ENCODE results near the gene ABCE1.

ABCE1 gene

DNA sequence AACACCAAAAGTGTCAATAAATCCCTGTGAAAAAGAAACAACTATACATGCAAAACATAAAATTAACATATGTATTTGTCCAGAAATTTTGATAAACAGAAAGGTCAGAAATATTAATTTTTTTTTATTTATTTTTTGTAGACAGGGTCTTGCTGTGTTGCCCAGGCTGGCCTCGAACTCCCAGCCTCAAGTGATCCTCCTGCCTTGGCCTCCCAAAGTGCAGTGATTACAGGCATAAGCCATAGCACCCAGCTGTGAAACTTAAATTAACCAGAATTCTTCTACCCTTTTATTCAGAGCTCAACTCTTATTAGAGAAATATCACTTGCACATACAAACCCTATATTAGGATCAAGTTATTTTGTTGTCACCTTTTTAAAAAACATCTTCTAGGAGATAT is 16.4 kb upstream of the ABCE1 start:
- Histone ChIP-seq H3K14ac (ENCODE audit: low read length) (no peak overlapping the region), H2BK120ac (ENCODE audit: low read depth, low read length) (no peak overlapping the region), H3K27ac (replicated peaks; ENCODE audit: low read length) (no peak overlapping the region), H4K8ac (ENCODE audit: low read depth, low read length) (no peak overlapping the region), H4K91ac (ENCODE audit: low read depth, low read length, poor library complexity) (no peak overlapping the region), H2AFZ (ENCODE audit: low read length) (no peak overlapping the region), H3K23ac (ENCODE audit: low read depth, low read length, poor library complexity) (no peak overlapping the region), H3K27me3 (ENCODE audit: control insufficient read depth in 3 of 3, insufficient read depth in 3 of 3, low read depth in 1 of 3, low read length in 3 of 3) (no peaks in the 10 kb centered on the region), H2BK15ac (ENCODE audit: low read length) (no peak overlapping the region), H3K4me2 (ENCODE audit: insufficient read depth, low read length, poor library complexity, severe bottlenecking) (no peak overlapping the region), H3K36me3 (replicated peaks in 1 of 2; ENCODE audit: control insufficient read depth in 2 of 2, insufficient read depth in 2 of 2, low read length in 2 of 2) (peaks cover 4 to 82% of the 10 kb centered on the region in 2 donors), H3K9ac (ENCODE audit: low read depth, low read length, poor library complexity) (no peak overlapping the region), H2BK5ac (ENCODE audit: low read length) (no peak overlapping the region), H3K4me3 (ENCODE audit: low read length in 2 of 2) (no peak overlapping the region), H3K79me1 (ENCODE audit: low read depth, low read length) (no peaks in the 10 kb centered on the region), H3K4ac (ENCODE audit: low read length) (no peak overlapping the region), H3K9me3 (replicated peaks in 1 of 2; ENCODE audit: control insufficient read depth in 2 of 2, insufficient read depth in 1 of 2, low read depth in 1 of 2, low read length in 2 of 2) (peaks cover 0 to 24% of the 10 kb centered on the region in 2 donors), H2BK12ac (ENCODE audit: low read length) (no peak overlapping the region), H3K4me1 (ENCODE audit: control insufficient read depth in 2 of 2, insufficient read depth in 1 of 2, low read depth in 1 of 2, low read length in 2 of 2) (no peaks in the 10 kb centered on the region), H3K18ac (ENCODE audit: low read length) (no peak overlapping the region), H2AK5ac (ENCODE audit: low read depth, low read length) (no peak overlapping the region)
- whole genome bisulfite sequencing, 2 donors (ENCODE audit: extremely low coverage in 2 of 2, insufficient read length in 2 of 2, insufficient replicate concordance in 1 of 2), result no CpG with 5 or more reads among the region's 1 CpG
- DNase-seq (ENCODE audit: low spot score), result no peak

GRCh38 chr4:145083891-145084605 is 14.1 kb upstream of the ABCE1 start:
- Histone ChIP-seq H2BK12ac (ENCODE audit: low read length) (no peak overlapping the region), H3K27ac (replicated peaks; ENCODE audit: low read length) (no peak overlapping the region), H3K4me1 (ENCODE audit: control insufficient read depth in 2 of 2, insufficient read depth in 1 of 2, low read depth in 1 of 2, low read length in 2 of 2) (no peaks in the 10 kb centered on the region), H3K9ac (ENCODE audit: low read depth, low read length, poor library complexity) (no peak overlapping the region), H4K91ac (ENCODE audit: low read depth, low read length, poor library complexity) (no peak overlapping the region), H4K8ac (ENCODE audit: low read depth, low read length) (no peak overlapping the region), H2AFZ (ENCODE audit: low read length) (no peak overlapping the region), H3K18ac (ENCODE audit: low read length) (no peak overlapping the region), H2BK15ac (ENCODE audit: low read length) (no peak overlapping the region), H3K4me3 (ENCODE audit: low read length in 2 of 2) (no peak overlapping the region), H3K4me2 (ENCODE audit: insufficient read depth, low read length, poor library complexity, severe bottlenecking) (no peak overlapping the region), H2AK5ac (ENCODE audit: low read depth, low read length) (no peak overlapping the region), H3K27me3 (ENCODE audit: control insufficient read depth in 3 of 3, insufficient read depth in 3 of 3, low read depth in 1 of 3, low read length in 3 of 3) (no peaks in the 10 kb centered on the region), H3K4ac (ENCODE audit: low read length) (no peak overlapping the region), H3K9me3 (replicated peaks in 1 of 2; ENCODE audit: control insufficient read depth in 2 of 2, insufficient read depth in 1 of 2, low read depth in 1 of 2, low read length in 2 of 2) (peaks cover 0 to 5% of the 10 kb centered on the region in 2 donors), H2BK5ac (ENCODE audit: low read length) (no peak overlapping the region), H3K23ac (ENCODE audit: low read depth, low read length, poor library complexity) (no peak overlapping the region), H2BK120ac (ENCODE audit: low read depth, low read length) (no peak overlapping the region), H3K79me1 (ENCODE audit: low read depth, low read length) (peaks cover 2% of the 10 kb centered on the region), H3K14ac (ENCODE audit: low read length) (no peak overlapping the region), H3K36me3 (replicated peaks in 1 of 2; ENCODE audit: control insufficient read depth in 2 of 2, insufficient read depth in 2 of 2, low read length in 2 of 2) (peaks cover 4 to 91% of the 10 kb centered on the region in 2 donors)
- no peak for DNase-seq (ENCODE audit: low spot score)
- no CpG with 5 or more reads among the region's 1 CpG for WGBS, 2 donors (ENCODE audit: extremely low coverage in 2 of 2, insufficient read length in 2 of 2, insufficient replicate concordance in 1 of 2)

- H2AK5ac ChIP-seq (ENCODE audit: low read depth, low read length), result no peak overlapping the region
- no CpG with 5 or more reads among the region's 1 CpG for WGBS, 2 donors (ENCODE audit: extremely low coverage in 2 of 2, insufficient read length in 2 of 2, insufficient replicate concordance in 1 of 2)
- no peak overlapping the region for H3K4ac ChIP-seq (ENCODE audit: low read length)
- no peak overlapping the region for H4K91ac ChIP-seq (ENCODE audit: low read depth, low read length, poor library complexity)
- no peak overlapping the region for H3K23ac ChIP-seq (ENCODE audit: low read depth, low read length, poor library complexity)
- no peak overlapping the region for H3K27ac ChIP-seq (replicated peaks; ENCODE audit: low read length)
- no peak overlapping the region for H3K4me3 ChIP-seq (ENCODE audit: low read length in 2 of 2)
- H3K4me1 ChIP-seq (ENCODE audit: control insufficient read depth in 2 of 2, insufficient read depth in 1 of 2, low read depth in 1 of 2, low read length in 2 of 2), result no peaks in the 10 kb centered on the region
- H2BK5ac ChIP-seq (ENCODE audit: low read length), result no peak overlapping the region
- no peaks in the 10 kb centered on the region for H3K27me3 ChIP-seq (ENCODE audit: control insufficient read depth in 3 of 3, insufficient read depth in 3 of 3, low read depth in 1 of 3, low read length in 3 of 3)
- H3K9me3 ChIP-seq (replicated peaks in 1 of 2; ENCODE audit: control insufficient read depth in 2 of 2, insufficient read depth in 1 of 2, low read depth in 1 of 2, low read length in 2 of 2), result peaks cover 5 to 18% of the 10 kb centered on the region in 2 donors
- H4K8ac ChIP-seq (ENCODE audit: low read depth, low read length), result no peak overlapping the region
- no peak for DNase-seq (ENCODE audit: low spot score)
- no peak overlapping the region for H2BK120ac ChIP-seq (ENCODE audit: low read depth, low read length)
- H2BK12ac ChIP-seq (ENCODE audit: low read length), result no peak overlapping the region
- H2AFZ ChIP-seq (ENCODE audit: low read length), result no peak overlapping the region
- H3K79me1 ChIP-seq (ENCODE audit: low read depth, low read length), result peaks cover 7% of the 10 kb centered on the region
- H3K36me3 ChIP-seq (replicated peaks in 1 of 2; ENCODE audit: control insufficient read depth in 2 of 2, insufficient read depth in 2 of 2, low read length in 2 of 2), result peaks cover 13 to 94% of the 10 kb centered on the region in 2 donors
- no peak overlapping the region for H3K18ac ChIP-seq (ENCODE audit: low read length)
- H3K14ac ChIP-seq (ENCODE audit: low read length), result no peak overlapping the region
- H3K9ac ChIP-seq (ENCODE audit: low read depth, low read length, poor library complexity), result no peak overlapping the region
- H3K4me2 ChIP-seq (ENCODE audit: insufficient read depth, low read length, poor library complexity, severe bottlenecking), result no peak overlapping the region
- H2BK15ac ChIP-seq (ENCODE audit: low read length), result no peak overlapping the region
Observed at GRCh38 chr4:145090380-145090779, 7.7 kb upstream of the ABCE1 start.

DNA sequence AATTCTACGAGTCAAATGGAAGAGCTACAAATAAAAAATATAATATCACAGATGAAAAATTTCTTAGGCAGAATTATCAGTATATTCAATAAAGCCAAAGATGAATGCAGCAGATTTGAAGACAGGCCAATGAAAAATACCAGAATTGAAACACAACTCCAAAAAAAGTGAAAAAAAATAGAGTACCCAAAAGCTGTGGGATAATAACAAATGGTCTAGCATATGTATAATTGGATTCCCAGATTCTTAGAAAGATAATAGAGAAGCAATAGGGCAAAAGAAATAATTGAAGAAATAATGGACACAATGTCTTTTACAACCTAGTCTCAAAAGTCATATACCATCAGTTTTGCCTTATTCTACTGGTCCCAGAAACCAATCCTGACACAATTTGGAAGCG is 4.5 kb upstream of the ABCE1 start:
- no peak overlapping the region for H2BK120ac ChIP-seq (ENCODE audit: low read depth, low read length)
- peaks cover 1 to 3% of the 10 kb centered on the region in 2 donors for H3K4me1 ChIP-seq (ENCODE audit: control insufficient read depth in 2 of 2, insufficient read depth in 1 of 2, low read depth in 1 of 2, low read length in 2 of 2)
- H3K4me3 ChIP-seq (ENCODE audit: low read length in 2 of 2), result no peak overlapping the region
- H3K14ac ChIP-seq (ENCODE audit: low read length), result no peak overlapping the region
- no peak overlapping the region for H4K91ac ChIP-seq (ENCODE audit: low read depth, low read length, poor library complexity)
- no peaks in the 10 kb centered on the region for H3K27me3 ChIP-seq (ENCODE audit: control insufficient read depth in 3 of 3, insufficient read depth in 3 of 3, low read depth in 1 of 3, low read length in 3 of 3)
- peaks cover 5% of the 10 kb centered on the region for H3K79me1 ChIP-seq (ENCODE audit: low read depth, low read length)
- no peak overlapping the region for H3K4ac ChIP-seq (ENCODE audit: low read length)
- H4K8ac ChIP-seq (ENCODE audit: low read depth, low read length), result no peak overlapping the region
- no peak overlapping the region for H2AFZ ChIP-seq (ENCODE audit: low read length)
- no peak overlapping the region for H2BK5ac ChIP-seq (ENCODE audit: low read length)
- no peak overlapping the region for H2BK15ac ChIP-seq (ENCODE audit: low read length)
- H3K18ac ChIP-seq (ENCODE audit: low read length), result no peak overlapping the region
- no CpG with 5 or more reads among the region's 2 CpGs for WGBS, 2 donors (ENCODE audit: extremely low coverage in 2 of 2, insufficient read length in 2 of 2, insufficient replicate concordance in 1 of 2)
- no peak overlapping the region for H2AK5ac ChIP-seq (ENCODE audit: low read depth, low read length)
- peaks cover 5 to 18% of the 10 kb centered on the region in 2 donors for H3K9me3 ChIP-seq (replicated peaks in 1 of 2; ENCODE audit: control insufficient read depth in 2 of 2, insufficient read depth in 1 of 2, low read depth in 1 of 2, low read length in 2 of 2)
- H3K36me3 ChIP-seq (replicated peaks in 1 of 2; ENCODE audit: control insufficient read depth in 2 of 2, insufficient read depth in 2 of 2, low read length in 2 of 2), result peaks cover 16 to 80% of the 10 kb centered on the region in 2 donors
- no peak for DNase-seq (ENCODE audit: low spot score)
- H3K9ac ChIP-seq (ENCODE audit: low read depth, low read length, poor library complexity), result no peak overlapping the region
- no peak overlapping the region for H3K4me2 ChIP-seq (ENCODE audit: insufficient read depth, low read length, poor library complexity, severe bottlenecking)
- H3K27ac ChIP-seq (replicated peaks; ENCODE audit: low read length), result no peak overlapping the region
- no peak overlapping the region for H3K23ac ChIP-seq (ENCODE audit: low read depth, low read length, poor library complexity)
- no peak overlapping the region for H2BK12ac ChIP-seq (ENCODE audit: low read length)
